Activated naive CD4-positive, alpha-beta T cell treated with anti-CD3 and anti-CD28 coated beads, Interleukin-2, amount 50 U/mL, for 24 hours (primary cell): ENCODE results near the gene GJA9.
"Not testable (repeated sequence)": the region's sequence is repeated elsewhere in the genome, so short reads cannot be mapped to it uniquely, and the experiment has no call there.

ENCODE experiments used
- H3K27ac Mint-ChIP-seq: one replicate; pipeline ENCODE4 v1.8.0; 2021; ENCODE audit warnings: mild to moderate bottlenecking, mixed read lengths
- H3K27me3 Mint-ChIP-seq: one replicate; pipeline ENCODE4 v1.8.0; 2021; ENCODE audit warnings: mixed read lengths
- H3K36me3 Mint-ChIP-seq: one replicate; pipeline ENCODE4 v1.8.0; 2021; ENCODE audit warnings: mixed read lengths
- H3K4me1 Mint-ChIP-seq: one replicate; pipeline ENCODE4 v1.8.0; 2021; ENCODE audit warnings: mixed read lengths
- H3K4me3 Mint-ChIP-seq: one replicate; pipeline ENCODE4 v1.8.0; 2021; ENCODE audit warnings: mild to moderate bottlenecking, mixed read lengths
- H3K9me3 Mint-ChIP-seq: one replicate; pipeline ENCODE4 v1.8.0; 2021; ENCODE audit warnings: mixed read lengths

Gene GJA9

DNA sequence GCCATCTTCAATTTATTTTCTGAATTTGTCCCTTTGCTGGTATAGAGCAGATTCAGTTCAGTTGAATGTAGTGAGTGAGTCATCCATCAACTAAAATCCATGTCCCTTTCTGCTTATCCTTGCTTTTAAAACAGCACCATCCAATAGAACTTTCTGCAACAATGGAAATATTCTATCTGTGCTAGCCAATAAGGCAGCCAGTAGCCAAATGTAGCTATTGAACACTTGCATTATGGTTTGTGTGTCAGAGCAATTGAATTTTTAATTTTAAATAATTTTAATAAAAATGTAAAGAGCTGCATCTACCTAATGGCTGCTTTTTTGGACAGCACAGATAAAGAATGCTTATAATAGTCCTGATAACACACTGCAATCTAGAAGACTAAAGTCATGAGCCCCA is at the start of gene GJA9:
TSS of gene GJA9 (minus strand) at position 101 of the 400 bp plus-strand sequence. CDS start 5,489 bp downstream, outside the sequence.
- Mint-ChIP-seq H3K4me1 (no peaks in the 10 kb centered on the region), H3K27me3 (no peaks in the 10 kb centered on the region), H3K36me3 (no peaks in the 10 kb centered on the region), H3K4me3 (no peak within 1 kb of the TSS), H3K9me3 (no peaks in the 10 kb centered on the region), H3K27ac (no peak within 1 kb of the TSS)

GRCh38 chr1:38929476-38929875 is 48.1 kb upstream of the GJA9 start:
- Mint-ChIP-seq H3K9me3 (no peaks in the 10 kb centered on the region), H3K36me3 (no peaks in the 10 kb centered on the region), H3K4me3 (no peak overlapping the region), H3K4me1 (no peaks in the 10 kb centered on the region), H3K27ac (no peak overlapping the region), H3K27me3 (no peaks in the 10 kb centered on the region)

DNA sequence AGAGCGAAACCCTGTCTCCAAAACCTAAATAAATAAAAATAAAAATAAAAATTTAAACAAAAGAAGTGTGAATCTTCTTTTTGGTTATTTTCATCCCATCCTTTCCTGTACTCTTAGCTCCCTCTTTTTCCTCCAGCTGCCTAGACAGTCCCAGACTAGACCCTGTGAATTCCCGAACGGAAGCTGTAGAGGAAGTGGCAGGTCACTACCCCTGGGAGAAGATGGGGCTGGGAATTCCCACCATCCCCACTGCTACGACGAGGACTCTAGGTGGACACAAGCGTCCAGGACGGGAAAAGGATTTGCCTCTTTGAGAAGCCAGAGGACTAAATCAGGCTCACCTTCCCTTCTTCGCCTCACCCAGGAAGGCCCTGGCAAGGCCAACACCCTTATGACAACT is 47.7 kb upstream of the GJA9 start:
- Mint-ChIP-seq H3K27ac (no peak overlapping the region), H3K4me1 (no peaks in the 10 kb centered on the region), H3K36me3 (no peaks in the 10 kb centered on the region), H3K27me3 (no peaks in the 10 kb centered on the region), H3K4me3 (no peak overlapping the region), H3K9me3 (no peaks in the 10 kb centered on the region)

GRCh38 chr1:38926091-38926490 is 44.7 kb upstream of the GJA9 start:
- Mint-ChIP-seq H3K27me3 (no peaks in the 10 kb centered on the region), H3K36me3 (no peaks in the 10 kb centered on the region), H3K9me3 (no peaks in the 10 kb centered on the region), H3K27ac (no peak overlapping the region), H3K4me1 (no peaks in the 10 kb centered on the region), H3K4me3 (no peak overlapping the region)

- H3K36me3 Mint-ChIP-seq: no peaks in the 10 kb centered on the region
- no peaks in the 10 kb centered on the region for H3K4me1 Mint-ChIP-seq
- no peaks in the 10 kb centered on the region for H3K9me3 Mint-ChIP-seq
- no peaks in the 10 kb centered on the region for H3K27me3 Mint-ChIP-seq
- H3K27ac Mint-ChIP-seq: no peak overlapping the region
- no peak overlapping the region for H3K4me3 Mint-ChIP-seq
Measured at GRCh38 chr1:38925391-38925790, 44.0 kb upstream of the GJA9 start.

DNA sequence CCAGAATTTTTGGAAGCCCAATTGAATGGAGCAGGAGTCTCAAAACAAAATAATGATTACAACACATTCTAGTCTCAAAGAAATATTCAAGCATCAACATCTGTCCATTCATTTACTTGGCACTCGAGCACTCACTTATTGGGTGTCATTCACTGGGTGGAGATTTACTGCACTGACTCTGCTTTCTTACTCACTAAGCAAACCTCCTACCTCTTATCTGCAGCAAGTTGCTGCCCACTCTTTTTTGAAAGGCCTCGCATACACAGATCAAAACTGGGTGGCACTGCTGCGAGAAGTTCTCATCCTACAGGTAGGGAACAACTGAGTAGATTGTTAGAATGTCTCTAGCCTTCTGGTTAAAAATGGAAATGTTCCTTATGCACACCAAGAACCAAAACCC is 42.2 kb upstream of the GJA9 start:
- H3K4me3 Mint-ChIP-seq: no peak overlapping the region
- H3K27ac Mint-ChIP-seq: no peak overlapping the region
- no peaks in the 10 kb centered on the region for H3K36me3 Mint-ChIP-seq
- H3K4me1 Mint-ChIP-seq: no peaks in the 10 kb centered on the region
- H3K9me3 Mint-ChIP-seq: no peaks in the 10 kb centered on the region
- no peaks in the 10 kb centered on the region for H3K27me3 Mint-ChIP-seq

GRCh38 chr1:38919130-38919529 is 37.7 kb upstream of the GJA9 start:
- Mint-ChIP-seq H3K27ac (no peak overlapping the region), H3K27me3 (no peaks in the 10 kb centered on the region), H3K4me1 (no peaks in the 10 kb centered on the region), H3K36me3 (no peaks in the 10 kb centered on the region), H3K4me3 (no peak overlapping the region), H3K9me3 (no peaks in the 10 kb centered on the region)

DNA sequence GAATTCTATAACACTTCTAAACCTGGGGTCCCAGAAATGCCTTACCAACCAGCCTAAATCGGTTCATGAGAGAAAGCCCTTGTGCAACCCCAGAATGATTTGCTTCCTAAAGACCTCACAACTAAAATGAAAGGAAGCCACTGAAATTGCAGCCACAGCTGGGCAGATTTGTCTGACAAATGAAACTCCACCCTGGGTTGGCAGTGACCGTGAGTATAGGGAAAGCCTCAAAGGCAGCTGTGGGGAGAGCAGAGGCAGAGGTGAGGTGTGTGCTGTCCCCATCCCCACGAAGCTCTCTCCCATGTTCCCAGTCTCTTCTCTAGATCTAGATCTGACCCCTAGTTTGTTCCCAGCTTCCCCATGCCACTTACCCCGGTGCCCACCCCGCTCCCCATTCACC is 37.2 kb upstream of the GJA9 start:
- H3K4me1 Mint-ChIP-seq: no peaks in the 10 kb centered on the region
- H3K27me3 Mint-ChIP-seq: no peaks in the 10 kb centered on the region
- no peaks in the 10 kb centered on the region for H3K36me3 Mint-ChIP-seq
- H3K9me3 Mint-ChIP-seq: no peaks in the 10 kb centered on the region
- H3K27ac Mint-ChIP-seq: no peak overlapping the region
- no peak overlapping the region for H3K4me3 Mint-ChIP-seq

- Mint-ChIP-seq H3K27ac (no peak overlapping the region), H3K36me3 (no peaks in the 10 kb centered on the region), H3K4me1 (no peaks in the 10 kb centered on the region), H3K9me3 (no peaks in the 10 kb centered on the region), H3K27me3 (no peaks in the 10 kb centered on the region), H3K4me3 (no peak overlapping the region)
Measured at GRCh38 chr1:38917772-38918171, 36.4 kb upstream of the GJA9 start.

DNA sequence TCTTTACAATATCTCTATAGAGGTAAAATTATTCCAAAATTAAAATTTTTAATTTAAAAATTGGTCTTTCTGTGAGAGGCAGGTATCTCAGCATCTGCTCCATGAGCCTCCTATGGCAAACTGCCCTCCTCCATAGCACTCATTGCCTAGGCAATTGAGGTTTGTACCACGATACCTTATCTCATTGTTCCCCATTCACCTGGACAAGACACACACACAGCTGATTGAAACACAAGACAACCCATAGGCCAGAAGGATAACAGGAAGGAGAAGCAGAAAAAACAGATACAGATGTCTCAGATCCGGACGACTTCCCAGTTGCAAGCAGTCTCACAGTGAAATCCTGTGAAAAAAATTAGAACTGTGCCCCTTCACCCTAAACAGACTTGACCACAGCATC is 36.0 kb upstream of the GJA9 start:
- Mint-ChIP-seq H3K4me1 (no peaks in the 10 kb centered on the region), H3K4me3 (no peak overlapping the region), H3K27ac (no peak overlapping the region), H3K36me3 (no peaks in the 10 kb centered on the region), H3K27me3 (no peaks in the 10 kb centered on the region), H3K9me3 (no peaks in the 10 kb centered on the region)

GRCh38 chr1:38915352-38915948 is 34.1 kb upstream of the GJA9 start:
- no peaks in the 10 kb centered on the region for H3K4me1 Mint-ChIP-seq
- no peak overlapping the region for H3K27ac Mint-ChIP-seq
- H3K9me3 Mint-ChIP-seq: no peaks in the 10 kb centered on the region
- no peaks in the 10 kb centered on the region for H3K36me3 Mint-ChIP-seq
- H3K27me3 Mint-ChIP-seq: no peaks in the 10 kb centered on the region
- no peak overlapping the region for H3K4me3 Mint-ChIP-seq

DNA sequence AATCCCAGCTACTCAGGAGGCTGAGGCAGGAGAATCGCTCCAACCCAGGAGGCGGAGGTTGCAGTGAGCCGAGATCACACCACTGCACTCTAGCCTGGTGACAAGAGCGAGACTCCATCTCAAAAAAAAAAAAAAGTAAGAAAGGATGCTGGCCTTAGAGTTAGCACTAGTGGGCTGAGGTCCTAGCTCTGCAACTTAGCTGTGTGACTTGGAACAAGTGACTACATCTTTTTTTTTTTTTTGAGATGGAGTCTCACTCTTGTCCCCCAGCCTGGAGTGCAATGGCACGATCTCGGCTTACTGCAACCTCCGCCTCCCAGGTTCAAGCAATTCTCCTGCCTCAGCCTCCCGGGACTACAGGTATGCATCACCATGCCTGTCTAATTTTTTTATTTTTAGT is 33.5 kb upstream of the GJA9 start:
- not testable (repeated sequence) for H3K27me3 Mint-ChIP-seq, H3K9me3 Mint-ChIP-seq, H3K36me3 Mint-ChIP-seq, H3K4me1 Mint-ChIP-seq, H3K27ac Mint-ChIP-seq, H3K4me3 Mint-ChIP-seq

DNA sequence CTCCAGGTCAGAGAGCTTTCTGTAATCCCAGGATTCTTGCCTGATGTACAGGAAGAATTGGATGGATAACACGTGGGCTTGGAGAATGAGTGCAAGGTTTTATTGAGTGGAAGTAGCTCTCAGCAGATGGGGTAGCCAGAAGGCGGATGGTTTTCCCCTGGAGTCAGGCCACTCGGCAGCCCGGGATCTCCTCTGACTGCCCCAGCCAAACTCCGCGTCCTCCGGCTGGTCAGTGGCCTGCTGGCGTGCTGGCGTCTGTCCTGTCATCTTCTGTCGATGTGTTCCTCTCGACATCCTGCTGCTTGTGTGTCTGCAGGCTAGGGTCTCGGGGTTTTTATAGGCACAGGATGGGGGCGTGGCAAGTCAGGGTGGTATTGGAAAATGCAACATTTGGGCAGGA is 27.4 kb upstream of the GJA9 start:
- H3K36me3 Mint-ChIP-seq: no peaks in the 10 kb centered on the region
- H3K4me1 Mint-ChIP-seq: no peaks in the 10 kb centered on the region
- H3K27ac Mint-ChIP-seq: no peak overlapping the region
- H3K4me3 Mint-ChIP-seq: no peak overlapping the region
- no peaks in the 10 kb centered on the region for H3K27me3 Mint-ChIP-seq
- H3K9me3 Mint-ChIP-seq: no peaks in the 10 kb centered on the region

DNA sequence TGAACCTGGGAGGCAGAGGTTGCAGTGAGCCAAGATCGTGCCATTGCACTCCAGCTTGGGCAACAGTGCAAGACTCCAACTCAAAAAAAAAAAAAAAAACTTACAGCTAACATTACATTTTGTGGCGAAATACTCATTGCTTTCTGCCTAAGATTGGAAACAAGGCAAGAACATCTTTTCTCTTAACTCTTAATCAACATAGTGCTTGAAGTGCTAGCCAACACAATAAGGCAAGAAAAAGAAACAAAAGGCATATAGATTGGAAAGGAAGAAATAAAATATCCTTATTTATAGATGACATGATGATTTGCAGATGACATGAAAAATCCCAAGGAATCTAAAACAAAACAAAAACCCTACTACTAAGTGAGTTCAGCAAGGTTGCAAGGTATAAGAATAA is 24.6 kb upstream of the GJA9 start:
- no peaks in the 10 kb centered on the region for H3K4me1 Mint-ChIP-seq
- H3K27ac Mint-ChIP-seq: no peak overlapping the region
- H3K9me3 Mint-ChIP-seq: no peaks in the 10 kb centered on the region
- H3K4me3 Mint-ChIP-seq: no peak overlapping the region
- no peaks in the 10 kb centered on the region for H3K27me3 Mint-ChIP-seq
- no peaks in the 10 kb centered on the region for H3K36me3 Mint-ChIP-seq

GRCh38 chr1:38899560-38899959 is 18.2 kb upstream of the GJA9 start:
- H3K4me3 Mint-ChIP-seq: no peak overlapping the region
- no peak overlapping the region for H3K27ac Mint-ChIP-seq
- no peaks in the 10 kb centered on the region for H3K27me3 Mint-ChIP-seq
- H3K9me3 Mint-ChIP-seq: no peaks in the 10 kb centered on the region
- no peaks in the 10 kb centered on the region for H3K36me3 Mint-ChIP-seq
- H3K4me1 Mint-ChIP-seq: no peaks in the 10 kb centered on the region

DNA sequence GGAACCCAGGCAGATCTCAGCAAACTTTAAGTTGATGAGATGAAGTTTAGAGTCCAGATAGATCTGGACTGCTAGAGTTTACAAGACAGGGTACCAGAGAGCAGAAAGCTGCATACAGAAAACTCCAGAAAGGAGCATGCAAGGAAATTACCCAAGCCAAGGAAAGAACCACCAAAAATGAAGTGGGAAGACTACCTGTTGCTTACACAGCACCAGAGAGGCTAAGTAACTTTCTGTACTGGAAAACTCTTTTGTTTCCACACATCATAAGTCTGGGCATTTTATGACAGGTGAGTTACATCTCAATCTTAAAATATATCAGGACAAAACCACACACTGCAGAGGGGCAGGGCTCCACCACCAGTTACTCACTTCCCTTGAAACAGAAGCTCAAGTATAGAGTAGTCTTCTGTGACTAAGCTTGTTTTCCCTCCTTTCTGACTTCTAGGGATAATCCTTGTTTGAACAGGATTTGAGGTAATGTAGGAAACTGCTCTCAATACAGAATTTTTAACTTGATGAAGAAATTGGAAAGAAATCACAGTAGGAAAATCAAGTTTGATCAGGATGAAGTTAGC is 17.4 kb upstream of the GJA9 start:
- H3K27ac Mint-ChIP-seq: no peak overlapping the region
- no peaks in the 10 kb centered on the region for H3K36me3 Mint-ChIP-seq
- no peaks in the 10 kb centered on the region for H3K27me3 Mint-ChIP-seq
- no peaks in the 10 kb centered on the region for H3K4me1 Mint-ChIP-seq
- no peaks in the 10 kb centered on the region for H3K9me3 Mint-ChIP-seq
- H3K4me3 Mint-ChIP-seq: no peak overlapping the region

GRCh38 chr1:38896169-38896568 is 14.8 kb upstream of the GJA9 start:
- Mint-ChIP-seq H3K4me1 (no peaks in the 10 kb centered on the region), H3K27me3 (no peaks in the 10 kb centered on the region), H3K4me3 (no peak overlapping the region), H3K9me3 (no peaks in the 10 kb centered on the region), H3K27ac (no peak overlapping the region), H3K36me3 (no peaks in the 10 kb centered on the region)
